NK-92 (cell line): ENCODE data around the gene MEGF11.
"Not testable (repeated sequence)": the region's sequence is repeated elsewhere in the genome, so short reads cannot be mapped to it uniquely, and the experiment has no call there.

ENCODE experiments used
- DNase-seq: peaks from one replicate; lab custom pipeline; 2025; ENCODE audit not compliant: unreplicated experiment; lab: John Stamatoyannopoulos, UW

MEGF11 gene

GRCh38 chr15:66014022-66014421, 239.5 kb downstream of the MEGF11 start:
- no peak for DNase-seq

- DNase-seq: no peak
Measured at GRCh38 chr15:66008940-66009562, 244.5 kb downstream of the MEGF11 start.

- no peak for DNase-seq
Measured at GRCh38 chr15:66007663-66008262, 245.8 kb downstream of the MEGF11 start.

- DNase-seq: no peak
Measured at GRCh38 chr15:66006986-66007385, 246.6 kb downstream of the MEGF11 start.

- no peak for DNase-seq
Measured at GRCh38 chr15:66004618-66005262, 248.8 kb downstream of the MEGF11 start.

GRCh38 chr15:66003129-66003528, 250.4 kb downstream of the MEGF11 start:
- DNase-seq: not testable (repeated sequence)

GRCh38 chr15:66001717-66002426, 251.7 kb downstream of the MEGF11 start:
- DNase-seq: no peak

- DNase-seq: no peak
Measured at GRCh38 chr15:66001042-66001441, 252.5 kb downstream of the MEGF11 start.

- DNase-seq: no peak
Measured at GRCh38 chr15:65998486-65998885, 255.1 kb downstream of the MEGF11 start.

GRCh38 chr15:65996901-65997300, 256.6 kb downstream of the MEGF11 start:
- no peak for DNase-seq

GRCh38 chr15:65994832-65995231, 258.7 kb downstream of the MEGF11 start:
- no peak for DNase-seq

- DNase-seq: no peak
Measured at GRCh38 chr15:65993762-65994161, 259.8 kb downstream of the MEGF11 start.

- no peak for DNase-seq
Measured at GRCh38 chr15:65993236-65993635, 260.3 kb downstream of the MEGF11 start.

- DNase-seq: no peak
Measured at GRCh38 chr15:65991721-65992483, 261.6 kb downstream of the MEGF11 start.

- no peak for DNase-seq
Measured at GRCh38 chr15:65990298-65990981, 263.1 kb downstream of the MEGF11 start.

- no peak for DNase-seq
Measured at GRCh38 chr15:65987100-65987499, 266.4 kb downstream of the MEGF11 start.

- DNase-seq: no peak
Measured at GRCh38 chr15:65986416-65986815, 267.1 kb downstream of the MEGF11 start.

GRCh38 chr15:65985387-65985786, 268.2 kb downstream of the MEGF11 start:
- no peak for DNase-seq

- no peak for DNase-seq
Measured at GRCh38 chr15:65982627-65983322, 270.8 kb downstream of the MEGF11 start.
